HG03175 (cell line): ENCODE results near the gene BORCS5.
"Not testable (repeated sequence)": the region's sequence is repeated elsewhere in the genome, so short reads cannot be mapped to it uniquely, and the experiment has no call there.

Experiments
- ATAC-seq: cut with Tn5 transposase; IDR thresholded peaks from one replicate; pipeline ENCODE4 v1.9.1; 2021; ENCODE audit warnings: mild to moderate bottlenecking, moderate library complexity; ENCODE audit not compliant: unreplicated experiment

Gene BORCS5

DNA sequence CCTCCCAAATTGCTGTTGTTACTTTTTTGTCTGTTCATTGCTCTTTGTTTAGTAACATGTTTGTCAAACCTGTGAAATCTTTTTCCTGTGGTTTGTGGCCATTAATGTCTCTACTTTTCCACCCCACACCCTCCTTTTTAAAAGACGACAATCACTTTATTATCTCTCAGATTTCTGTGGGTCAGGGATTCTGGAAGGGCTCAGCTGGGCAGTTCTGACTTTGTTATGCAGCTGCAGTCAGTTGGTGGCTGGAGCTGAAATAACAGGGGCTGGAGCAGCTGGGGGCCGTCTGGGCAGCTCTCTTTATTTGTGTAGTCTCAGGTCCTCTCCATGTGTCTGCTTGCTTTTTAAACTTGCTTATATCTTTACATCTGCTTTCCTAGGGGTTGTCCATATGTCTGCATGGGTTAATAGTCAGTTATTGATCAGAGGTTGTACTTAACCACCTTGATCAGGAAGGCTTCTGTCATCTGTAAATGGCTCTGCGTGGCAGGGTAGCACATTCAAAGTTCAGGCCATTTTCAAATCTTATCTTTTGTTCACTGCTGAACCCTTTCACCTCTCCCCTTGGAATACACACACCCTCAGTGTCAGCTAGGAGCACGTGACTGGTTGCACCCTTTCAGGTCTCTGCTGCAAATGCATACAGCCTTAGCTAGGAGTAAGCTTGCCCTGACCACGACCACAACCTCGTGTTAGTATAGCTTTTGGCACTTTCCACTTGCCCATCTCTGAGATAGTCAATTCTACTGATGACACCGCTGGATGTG, 27.9 kb downstream of the BORCS5 start:
- ATAC-seq: peak; percentile 70

DNA sequence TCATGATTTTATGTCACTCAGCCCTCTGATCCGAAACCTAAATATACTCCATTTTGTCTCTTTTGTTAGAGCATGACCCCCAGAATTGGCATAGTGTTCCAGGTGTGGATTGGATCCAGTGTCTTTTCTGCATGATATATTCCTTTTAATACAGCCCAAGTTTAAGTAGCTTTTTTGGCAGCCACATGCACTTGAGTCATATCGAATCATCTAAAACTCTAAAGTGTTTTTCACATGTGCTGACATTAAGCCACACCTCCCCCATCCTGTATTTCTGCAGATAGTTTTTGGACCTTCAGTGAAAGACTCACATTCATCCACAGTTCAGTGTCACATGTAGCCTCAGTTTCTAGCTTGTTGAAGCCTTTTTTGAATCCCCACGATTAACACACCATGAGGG, 30.6 kb downstream of the BORCS5 start:
- ATAC-seq: no peak

DNA sequence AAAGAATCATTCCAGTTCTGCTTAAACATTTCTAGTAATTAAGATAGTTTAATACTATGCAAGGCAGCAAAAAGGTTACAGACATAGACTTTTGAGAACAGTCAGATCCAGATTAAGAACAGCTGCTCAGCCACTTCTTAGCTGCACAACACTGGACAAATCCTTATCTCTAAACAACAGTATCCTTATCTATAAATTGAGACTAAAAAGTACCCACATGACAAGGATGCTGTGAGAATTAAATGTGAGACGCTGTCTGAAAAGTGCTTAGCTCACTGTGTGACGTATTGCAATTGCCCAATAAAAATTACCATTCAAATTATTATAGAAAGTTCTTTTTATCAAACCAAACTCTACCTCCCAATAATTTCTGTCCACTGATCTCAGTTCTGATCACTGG, 35.5 kb downstream of the BORCS5 start:
- no peak for ATAC-seq

DNA sequence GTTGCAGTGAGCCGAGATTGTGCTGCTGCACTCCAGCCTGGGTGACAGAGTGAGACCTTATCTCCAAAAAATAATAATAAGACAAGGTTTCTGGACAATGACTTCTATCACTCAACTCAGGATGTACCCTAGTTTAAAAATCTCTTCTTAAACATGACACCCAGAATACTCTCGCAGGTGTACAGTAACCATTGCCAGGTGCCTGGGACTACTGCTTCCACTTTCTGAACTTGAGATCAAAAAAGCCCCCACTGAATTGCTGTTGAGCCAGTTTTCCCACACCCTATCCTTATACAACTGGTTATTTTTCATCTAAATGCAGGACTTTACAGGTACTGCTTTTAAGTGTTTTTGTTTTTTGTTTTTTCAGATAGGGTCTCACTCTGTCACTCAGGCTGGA, 36.3 kb downstream of the BORCS5 start:
- no peak for ATAC-seq

DNA sequence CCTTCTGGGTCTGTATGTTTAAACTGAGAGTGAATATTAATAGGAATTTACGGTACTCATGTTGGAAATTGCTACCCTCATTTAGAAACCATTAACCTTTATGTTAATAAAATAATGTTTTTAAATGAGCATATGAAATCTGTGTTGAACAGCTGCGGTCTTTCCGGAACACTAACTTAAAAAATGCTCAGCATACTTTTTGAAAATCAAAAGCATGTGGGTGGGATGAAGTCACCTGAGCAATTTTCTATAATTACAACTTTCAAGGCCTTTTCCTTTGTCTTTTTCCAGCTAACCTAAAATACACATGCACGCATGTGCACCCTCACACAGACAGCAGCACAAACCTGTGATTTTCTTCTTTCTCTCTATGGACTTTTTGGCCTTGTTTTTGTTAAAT, 39.8 kb downstream of the BORCS5 start:
- no peak for ATAC-seq

GRCh38 chr12:12397184-12397583, 40.3 kb downstream of the BORCS5 start:
- no peak for ATAC-seq

- no peak for ATAC-seq
Measured at GRCh38 chr12:12398026-12398859, 41.4 kb downstream of the BORCS5 start.

DNA sequence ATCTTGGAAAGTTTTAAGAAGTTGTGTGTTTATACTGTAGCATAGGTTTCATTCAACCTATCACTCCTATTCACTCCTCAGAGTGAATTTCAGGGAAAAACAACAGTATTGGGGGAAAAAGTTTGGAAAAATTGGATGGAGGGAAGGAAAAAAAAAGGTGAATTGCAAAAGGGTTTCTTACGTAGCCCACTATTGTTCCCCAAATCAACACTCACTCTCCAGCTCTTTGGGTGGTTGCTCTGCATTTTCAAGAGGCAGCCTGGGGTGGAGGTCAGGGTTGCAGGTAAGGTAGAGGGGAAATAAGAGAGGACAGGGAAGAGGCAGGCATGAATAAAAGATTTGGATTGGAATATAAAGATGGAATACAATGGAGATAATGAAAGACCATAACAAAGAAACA, 42.3 kb downstream of the BORCS5 start:
- no peak for ATAC-seq

GRCh38 chr12:12399776-12400305, 43.0 kb downstream of the BORCS5 start:
- no peak for ATAC-seq

GRCh38 chr12:12400793-12401192, 43.9 kb downstream of the BORCS5 start:
- ATAC-seq: no peak

DNA sequence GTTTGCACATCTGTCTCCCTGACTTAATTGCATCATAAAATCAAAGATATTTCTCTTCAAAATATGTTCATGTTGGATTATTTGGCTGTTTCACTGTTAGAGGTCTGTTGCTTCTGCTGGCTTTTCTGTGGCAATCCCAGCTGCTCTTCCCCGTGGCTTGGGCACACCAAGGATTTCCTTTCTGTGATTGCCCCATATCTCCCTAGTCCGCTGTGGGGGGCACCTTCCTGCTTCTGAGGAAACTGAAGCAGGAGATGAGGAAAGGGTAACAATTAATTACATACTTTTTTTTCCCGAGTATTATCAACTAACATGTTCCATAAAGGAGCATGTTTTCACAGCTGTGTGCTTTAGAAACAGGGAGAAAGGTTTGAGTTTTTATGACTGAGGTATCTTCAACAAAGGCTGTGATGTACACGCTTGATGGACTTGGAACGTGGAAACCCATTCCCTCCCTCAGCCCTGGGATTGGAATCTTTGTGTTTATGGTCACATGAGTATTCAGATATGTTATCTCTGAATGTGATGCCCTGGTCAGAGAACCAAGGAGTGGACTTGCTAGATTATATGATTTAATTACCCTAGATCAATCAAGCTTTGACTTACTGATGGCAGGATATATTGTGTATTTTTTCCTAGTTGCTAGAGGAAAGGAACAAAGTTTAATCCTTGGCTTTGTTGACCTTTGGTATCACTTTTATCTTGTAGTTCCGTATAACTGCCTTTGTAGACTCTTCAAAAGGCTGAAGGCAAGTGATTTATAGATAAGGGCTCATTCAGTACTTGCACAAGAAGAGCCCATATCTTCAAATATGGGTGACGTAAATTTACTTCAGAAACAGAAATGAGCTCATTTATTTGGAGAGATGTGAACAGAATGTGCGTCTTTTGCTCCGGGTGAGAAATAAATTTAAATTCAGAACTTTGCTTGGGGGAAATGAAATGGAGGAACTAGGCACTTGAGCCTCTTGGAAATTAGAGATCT, 46.7 kb downstream of the BORCS5 start:
- no peak for ATAC-seq

DNA sequence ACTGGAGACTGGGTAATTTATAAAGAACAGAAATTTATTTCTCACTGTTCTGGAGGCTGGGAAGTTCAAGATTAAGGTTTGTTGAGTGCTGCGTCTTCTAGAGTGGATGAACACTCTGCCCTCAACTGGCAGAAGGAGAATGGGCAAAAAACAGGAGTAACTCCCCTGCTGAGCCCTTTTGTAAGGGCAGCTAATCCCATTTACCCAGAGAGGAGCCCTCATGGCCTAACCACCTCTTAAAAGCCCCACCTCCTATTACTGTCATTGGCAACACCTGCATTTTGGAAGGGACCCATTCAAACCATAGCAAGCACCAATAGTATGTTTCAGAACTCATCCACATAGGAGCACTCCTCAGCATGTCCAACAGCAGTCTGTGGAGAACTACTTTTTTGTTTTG, 47.4 kb downstream of the BORCS5 start:
- no peak for ATAC-seq

GRCh38 chr12:12405882-12406281, 49.0 kb downstream of the BORCS5 start:
- no peak for ATAC-seq

GRCh38 chr12:12406762-12407161, 49.9 kb downstream of the BORCS5 start:
- no peak for ATAC-seq

DNA sequence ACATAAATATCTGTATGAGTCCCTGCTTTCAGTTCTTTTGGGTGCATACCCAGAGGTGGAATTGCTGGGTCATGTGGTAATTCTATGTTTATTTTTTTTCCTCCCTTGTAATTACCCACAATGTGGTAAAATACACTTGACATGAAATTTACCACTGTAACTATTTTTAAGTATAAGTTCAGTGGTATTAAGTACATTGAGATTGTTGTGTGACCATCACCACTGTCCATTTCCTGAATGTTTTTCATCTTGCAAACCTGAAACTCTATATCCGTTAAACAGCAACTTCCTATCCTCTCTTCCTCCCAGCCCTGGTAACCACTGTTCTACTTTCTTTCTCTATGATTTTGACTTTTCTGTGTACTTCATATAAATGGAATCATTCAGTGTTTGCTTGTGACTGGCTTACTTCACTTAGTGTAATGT, 51.4 kb downstream of the BORCS5 start:
- ATAC-seq: peak; percentile 42

GRCh38 chr12:12409337-12409736, 52.5 kb downstream of the BORCS5 start:
- ATAC-seq: not testable (repeated sequence)

- ATAC-seq: no peak
Measured at GRCh38 chr12:12415886-12416285, 59.0 kb downstream of the BORCS5 start.

DNA sequence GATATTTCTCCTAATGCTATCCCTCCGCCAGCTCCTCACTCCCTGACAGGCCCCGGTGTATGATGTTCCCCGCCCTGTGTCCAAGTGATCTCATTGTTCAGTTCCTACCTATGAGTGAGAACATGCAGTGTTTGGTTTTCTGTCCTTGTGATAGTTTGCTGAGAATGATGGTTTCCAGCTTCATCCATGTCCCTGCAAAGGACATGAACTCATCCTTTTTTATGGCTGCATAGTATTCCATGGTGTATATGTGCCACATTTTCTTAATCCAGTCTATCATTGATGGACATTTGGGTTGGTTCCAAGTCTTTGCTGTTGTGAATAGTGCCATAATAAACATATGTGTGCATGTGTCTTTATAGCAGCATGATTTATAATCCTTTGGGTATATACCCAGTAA, 62.3 kb downstream of the BORCS5 start:
- not testable (repeated sequence) for ATAC-seq

DNA sequence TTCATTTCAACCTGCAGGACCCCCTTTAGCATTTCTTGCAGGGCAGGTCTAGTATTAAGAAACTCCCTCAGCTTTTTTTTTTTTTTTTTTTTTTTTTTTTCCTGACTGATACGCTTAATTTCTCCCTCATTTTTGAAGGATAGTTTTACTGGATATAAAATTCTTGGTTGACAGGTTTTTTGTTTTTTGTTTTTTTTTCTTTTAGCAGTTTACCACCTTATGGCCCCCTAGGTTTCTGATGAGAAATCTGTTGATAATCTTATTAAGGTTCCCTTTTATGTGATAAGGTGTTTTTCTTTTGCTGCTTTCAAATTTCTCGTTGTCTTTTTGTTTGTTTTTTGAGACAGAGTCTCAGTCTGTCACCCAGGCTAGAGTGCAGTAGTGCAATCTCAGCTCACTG, 66.5 kb downstream of the BORCS5 start:
- ATAC-seq: no peak

DNA sequence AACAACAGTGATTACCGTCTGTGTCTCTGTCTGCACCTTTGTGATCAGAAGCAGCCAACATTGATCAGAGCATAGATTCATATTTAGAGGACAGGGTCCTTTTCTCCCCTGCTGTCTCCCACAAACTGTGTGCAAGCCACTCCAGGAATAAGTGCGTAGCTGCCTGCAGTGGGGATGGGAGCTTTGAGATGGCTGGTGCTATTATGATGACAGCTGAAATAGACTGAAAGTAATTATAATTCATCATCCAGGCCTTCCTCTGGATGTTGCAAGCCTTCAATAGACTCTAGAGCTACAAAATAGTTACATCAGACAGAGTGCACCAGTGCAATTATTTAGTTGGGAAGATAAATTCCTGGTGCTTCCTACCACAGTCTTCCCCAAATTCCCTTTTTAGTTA, 68.1 kb downstream of the BORCS5 start:
- ATAC-seq: no peak

- ATAC-seq: no peak
Measured at GRCh38 chr12:12425616-12426015, 68.7 kb downstream of the BORCS5 start.
